NCI-H226 (cell line): ENCODE results near the gene CEP55.
A peak's percentile ranks its signal among the peaks of the same experiment; 100 is the strongest.
"Not testable (repeated sequence)": the region's sequence is repeated elsewhere in the genome, so short reads cannot be mapped to it uniquely, and the experiment has no call there.

Experiments used
- DNase-seq: peaks from one replicate; pipeline ENCODE4 v3.0.0-alpha.2; 2015

Gene CEP55

GRCh38 chr10:93496322-93497041, at the start of gene CEP55:
Gene CEP55 (plus strand): TSS chr10:93496612. CDS start chr10:93500052, 3,440 bp downstream.
- peak; percentile 87 for DNase-seq

DNA sequence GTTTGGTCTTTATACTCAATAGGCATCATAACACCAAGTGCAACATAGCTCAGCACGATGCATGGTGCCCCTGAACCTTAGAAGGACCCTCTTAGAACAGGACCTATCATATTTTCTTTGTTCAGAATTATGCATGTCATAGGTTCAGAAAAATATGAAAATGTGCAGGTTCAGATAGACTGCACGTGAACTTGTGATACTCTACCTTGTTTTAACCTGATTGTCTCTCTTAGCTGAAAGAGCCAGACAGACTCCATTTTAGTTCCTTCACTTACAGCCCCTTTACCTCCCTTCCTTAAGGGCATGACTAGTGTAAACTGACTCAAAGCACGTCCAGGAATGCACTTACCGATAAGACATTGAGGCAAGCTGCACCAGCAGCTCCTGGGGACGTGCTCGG, 49.4 kb upstream of the CEP55 start:
- DNase-seq, result no peak

GRCh38 chr10:93447970-93448369, 48.4 kb upstream of the CEP55 start:
- no peak for DNase-seq

GRCh38 chr10:93451244-93451947, 45.0 kb upstream of the CEP55 start:
- no peak for DNase-seq

GRCh38 chr10:93452143-93452542, 44.3 kb upstream of the CEP55 start:
- DNase-seq, result no peak

GRCh38 chr10:93454146-93454545, 42.3 kb upstream of the CEP55 start:
- DNase-seq, result no peak

- no peak for DNase-seq
Observed at GRCh38 chr10:93454736-93455135, 41.7 kb upstream of the CEP55 start.

GRCh38 chr10:93456480-93456879, 39.9 kb upstream of the CEP55 start:
- no peak for DNase-seq

- DNase-seq, result no peak
Observed at GRCh38 chr10:93457511-93457910, 38.9 kb upstream of the CEP55 start.

GRCh38 chr10:93458821-93459257, 37.6 kb upstream of the CEP55 start:
- peak; percentile 98 for DNase-seq

- DNase-seq, result no peak
Observed at GRCh38 chr10:93459466-93459865, 36.9 kb upstream of the CEP55 start.

GRCh38 chr10:93461109-93461806, 35.2 kb upstream of the CEP55 start:
- peak; percentile 43 for DNase-seq

- peak; percentile 85 for DNase-seq
Observed at GRCh38 chr10:93461807-93462178, 34.6 kb upstream of the CEP55 start.

- DNase-seq, result no peak
Observed at GRCh38 chr10:93462371-93462770, 34.0 kb upstream of the CEP55 start.

- DNase-seq, result peak; percentile 75
Observed at GRCh38 chr10:93462881-93463280, 33.5 kb upstream of the CEP55 start.

- peak; percentile 51 for DNase-seq
Observed at GRCh38 chr10:93463723-93464476, 32.5 kb upstream of the CEP55 start.

DNA sequence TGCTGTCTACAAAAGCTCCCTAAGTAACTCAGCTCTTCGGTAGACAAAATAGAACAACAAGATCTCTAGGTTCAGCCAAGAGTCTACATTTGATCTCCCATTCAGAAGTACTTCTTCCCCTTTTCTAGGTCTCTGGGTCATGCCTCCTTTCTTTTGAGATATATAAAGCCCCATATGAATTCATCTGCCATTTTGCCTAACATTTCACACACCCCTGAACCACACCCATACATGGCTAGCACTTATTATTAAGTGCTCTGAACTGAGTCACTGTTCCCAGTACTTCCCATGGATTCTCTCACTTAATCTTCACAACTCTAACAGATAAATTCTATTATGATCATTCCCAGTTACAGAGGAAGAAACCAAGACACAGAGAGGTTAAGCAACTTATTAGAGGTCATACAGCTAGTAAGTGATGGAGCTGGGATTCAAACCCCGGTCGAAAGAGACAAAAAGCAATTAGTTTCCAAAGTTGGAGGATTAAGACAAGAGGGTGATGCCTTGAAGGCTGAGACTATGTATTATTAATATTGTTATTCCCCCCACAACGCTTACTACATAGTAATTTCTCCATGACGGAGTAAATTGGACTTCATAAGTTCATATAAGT, 31.5 kb upstream of the CEP55 start:
- DNase-seq, result no peak

DNA sequence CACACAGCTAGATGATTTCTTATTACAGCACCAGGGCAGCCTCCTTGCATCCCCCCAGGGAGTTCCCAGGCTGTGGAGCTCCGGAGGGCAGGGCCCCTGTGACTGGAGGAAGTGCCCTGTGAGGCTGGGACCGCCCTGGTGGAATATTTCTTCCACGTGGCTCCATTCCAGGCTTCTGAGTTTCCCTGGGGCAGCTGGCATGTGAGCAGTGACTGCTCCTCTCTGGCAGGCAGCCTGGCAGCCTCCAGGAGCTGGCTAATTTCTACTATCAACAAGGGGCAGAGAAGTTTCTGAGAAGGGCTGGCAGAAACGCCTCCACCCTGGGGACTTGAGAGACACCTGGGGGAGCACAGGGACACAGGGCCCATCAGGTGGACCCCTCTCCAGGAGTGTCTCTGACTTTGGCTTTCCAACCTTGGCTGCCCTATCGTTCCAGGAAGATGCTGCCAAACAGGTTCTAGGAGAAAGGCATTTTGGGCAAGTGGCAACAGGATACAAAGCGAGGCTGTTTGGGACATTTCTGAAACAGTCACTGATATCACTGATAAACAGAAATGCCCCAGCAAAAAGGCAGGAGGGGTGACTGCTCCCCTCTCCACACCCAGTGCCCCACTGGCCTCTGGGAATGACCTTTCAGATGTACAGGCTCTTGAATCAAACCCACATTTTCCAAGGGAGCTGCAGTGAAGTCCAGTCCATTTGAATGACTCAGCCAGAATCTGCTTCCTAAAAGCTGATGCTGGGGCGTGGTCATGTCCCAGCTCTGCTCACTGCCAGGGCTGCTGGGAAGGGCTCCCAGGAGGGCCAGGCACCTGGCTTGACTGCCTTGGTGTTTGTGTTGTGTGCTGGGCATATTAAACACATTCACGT, 30.4 kb upstream of the CEP55 start:
- peak; percentile 99 for DNase-seq

DNA sequence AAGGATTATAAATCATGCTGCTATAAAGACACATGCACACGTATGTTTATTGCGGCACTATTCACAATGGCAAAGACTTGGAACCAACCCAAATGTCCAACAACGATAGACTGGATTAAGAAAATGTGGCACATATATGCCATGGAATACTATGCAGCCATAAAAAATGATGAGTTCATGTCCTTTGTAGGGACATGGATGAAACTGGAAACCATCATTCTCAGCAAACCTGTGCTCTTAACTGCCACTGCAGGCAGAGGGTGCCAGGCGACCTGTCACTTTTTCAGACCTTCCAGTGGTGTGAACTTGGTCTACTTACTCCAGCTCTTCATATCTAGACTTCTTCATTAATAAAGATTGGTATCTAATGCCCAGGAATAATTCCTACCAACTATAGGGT, 28.8 kb upstream of the CEP55 start:
- not testable (repeated sequence) for DNase-seq

DNA sequence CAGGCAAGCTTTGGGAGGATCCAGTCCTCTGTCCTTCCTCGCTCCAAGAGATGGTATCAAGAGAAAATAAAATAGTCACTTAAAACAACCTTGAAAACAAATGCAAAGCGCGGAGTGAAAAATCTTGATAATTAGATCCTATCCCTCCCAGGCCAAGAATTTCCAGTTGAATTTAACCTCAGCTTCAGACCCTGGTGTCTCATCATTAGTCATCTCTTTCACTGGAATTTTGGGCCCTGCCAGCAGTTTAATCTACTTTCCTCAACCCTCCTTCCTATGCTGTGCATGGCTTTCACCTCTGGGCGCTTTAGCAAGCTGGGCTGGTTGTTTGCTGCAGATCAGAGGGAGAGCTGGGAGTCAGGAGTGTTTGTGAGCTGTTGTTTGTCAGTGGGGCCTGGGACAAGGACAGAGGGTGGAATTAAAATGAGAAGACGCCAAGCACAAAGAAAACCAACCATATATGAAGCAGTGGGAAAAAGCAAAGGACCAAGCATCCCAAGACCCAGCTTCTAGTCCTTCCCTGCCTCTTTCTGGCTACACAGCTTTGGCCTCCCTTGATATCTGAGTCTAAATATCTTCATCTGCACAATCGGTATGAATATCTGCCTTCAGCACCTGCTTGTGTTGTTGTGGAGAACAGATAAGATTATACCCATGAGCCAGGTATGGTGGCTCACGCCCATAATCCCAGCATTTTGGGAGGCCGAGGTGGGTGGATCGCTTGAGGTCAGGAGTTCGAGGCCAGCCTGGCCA, 27.8 kb upstream of the CEP55 start:
- peak; percentile 96 for DNase-seq

DNA sequence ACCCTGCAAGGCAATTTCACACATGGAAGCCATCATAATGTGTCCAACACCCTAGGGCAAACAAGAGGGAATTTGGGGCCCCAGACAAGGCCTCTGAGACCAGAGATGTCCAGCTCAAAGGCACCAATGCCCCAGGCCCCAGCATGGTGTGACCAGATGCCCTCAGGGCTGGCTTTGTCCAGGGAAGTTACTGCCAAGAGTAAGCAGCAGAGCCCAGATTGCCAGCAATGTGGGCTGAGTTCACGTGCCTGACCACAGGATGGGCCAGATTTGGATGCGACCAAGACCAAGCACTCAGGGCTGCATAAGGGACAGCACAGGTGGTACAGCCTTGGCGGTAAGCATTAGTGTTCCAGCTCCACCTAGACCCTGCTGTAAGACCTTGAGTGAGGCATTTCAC, 27.0 kb upstream of the CEP55 start:
- no peak for DNase-seq
